ENCODE data around the gene CLHC1.

DNA sequence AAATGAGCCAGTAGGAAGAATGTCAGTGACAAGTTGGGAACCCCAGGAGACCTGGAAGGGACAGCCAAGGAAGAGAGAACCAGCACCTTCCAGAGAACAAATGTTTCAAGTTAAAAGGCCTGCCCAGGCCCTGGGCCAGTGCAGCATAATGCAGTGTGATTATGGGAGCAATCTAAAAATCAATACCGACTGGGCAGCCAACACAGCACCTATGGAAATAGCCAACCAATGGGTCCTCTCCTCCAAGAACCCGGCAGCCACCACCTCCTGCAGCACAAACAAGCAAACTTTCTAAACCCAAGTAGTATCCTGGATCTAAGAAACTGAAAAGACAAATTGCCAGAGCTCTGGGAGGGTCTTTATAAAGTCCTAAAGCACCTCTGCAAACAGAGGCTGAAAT lies 71.7 kb downstream of the CLHC1 start:
- TF ChIP-seq, protein P1, sequence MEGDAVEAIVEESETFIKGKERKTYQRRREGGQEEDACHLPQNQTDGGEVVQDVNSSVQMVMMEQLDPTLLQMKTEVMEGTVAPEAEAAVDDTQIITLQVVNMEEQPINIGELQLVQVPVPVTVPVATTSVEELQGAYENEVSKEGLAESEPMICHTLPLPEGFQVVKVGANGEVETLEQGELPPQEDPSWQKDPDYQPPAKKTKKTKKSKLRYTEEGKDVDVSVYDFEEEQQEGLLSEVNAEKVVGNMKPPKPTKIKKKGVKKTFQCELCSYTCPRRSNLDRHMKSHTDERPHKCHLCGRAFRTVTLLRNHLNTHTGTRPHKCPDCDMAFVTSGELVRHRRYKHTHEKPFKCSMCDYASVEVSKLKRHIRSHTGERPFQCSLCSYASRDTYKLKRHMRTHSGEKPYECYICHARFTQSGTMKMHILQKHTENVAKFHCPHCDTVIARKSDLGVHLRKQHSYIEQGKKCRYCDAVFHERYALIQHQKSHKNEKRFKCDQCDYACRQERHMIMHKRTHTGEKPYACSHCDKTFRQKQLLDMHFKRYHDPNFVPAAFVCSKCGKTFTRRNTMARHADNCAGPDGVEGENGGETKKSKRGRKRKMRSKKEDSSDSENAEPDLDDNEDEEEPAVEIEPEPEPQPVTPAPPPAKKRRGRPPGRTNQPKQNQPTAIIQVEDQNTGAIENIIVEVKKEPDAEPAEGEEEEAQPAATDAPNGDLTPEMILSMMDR (conservative IDR thresholded peaks at IDR 0.05; ENCODE audit: low read depth, low read length) = no peak
- TF ChIP-seq EZH2phosphoT487 (IDR thresholded peaks at IDR 0.05; ENCODE audit: borderline replicate concordance, low read length) = no peak
- no peak for TF ChIP-seq EZH2 (IDR thresholded peaks at IDR 0.05; ENCODE audit: low read length, unreplicated experiment)

Measured in PC-3 (cell line).